ENCODE data around the gene ANKHD1. TPM values are rescaled to one million over a fixed set of nuclear protein-coding genes. Genes with fewer than 3 reads are reported as not detected.

The ANKHD1 gene
- total and polyA plus RNA-seq, 9 of the 15 experiments (the other 6 are each of a cell fraction or from before 2014, with no cell fraction given), result 38.9 to 138 (median 78.7) TPM

GRCh38 chr5:140557136-140557805 lies 155.6 kb downstream of the ANKHD1 start, which contains the start of gene SRA1 (continued):
- TF ChIP-seq, protein P1, sequence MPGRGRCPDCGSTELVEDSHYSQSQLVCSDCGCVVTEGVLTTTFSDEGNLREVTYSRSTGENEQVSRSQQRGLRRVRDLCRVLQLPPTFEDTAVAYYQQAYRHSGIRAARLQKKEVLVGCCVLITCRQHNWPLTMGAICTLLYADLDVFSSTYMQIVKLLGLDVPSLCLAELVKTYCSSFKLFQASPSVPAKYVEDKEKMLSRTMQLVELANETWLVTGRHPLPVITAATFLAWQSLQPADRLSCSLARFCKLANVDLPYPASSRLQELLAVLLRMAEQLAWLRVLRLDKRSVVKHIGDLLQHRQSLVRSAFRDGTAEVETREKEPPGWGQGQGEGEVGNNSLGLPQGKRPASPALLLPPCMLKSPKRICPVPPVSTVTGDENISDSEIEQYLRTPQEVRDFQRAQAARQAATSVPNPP (IDR thresholded peaks at IDR 0.05; ENCODE audit: borderline replicate concordance, insufficient read depth, insufficient read length), result no peak
- TF ChIP-seq XRCC4 (IDR thresholded peaks at IDR 0.05; ENCODE audit: extremely low read depth, insufficient read depth, insufficient read length) (no peak), MBD2 (IDR thresholded peaks at IDR 0.05; ENCODE audit: borderline replicate concordance, low read depth) (peak; percentile 52; the same call in 1 of the 2 replicates), HNRNPH1 (optimal IDR thresholded peaks at IDR 0.05; ENCODE audit: low read depth, low read length) (no peak), SLC30A9 (CRISPR knock-in tag; IDR thresholded peaks at IDR 0.05) (no peak), NFXL1 (CRISPR knock-in tag; IDR thresholded peaks at IDR 0.05) (no peak), FOS (IDR thresholded peaks at IDR 0.05; ENCODE audit: extremely low read depth, insufficient read length) (no peak), TAF15 (IDR thresholded peaks at IDR 0.05; ENCODE audit: low read depth, low read length) (no peak), DNMT1 (IDR thresholded peaks at IDR 0.05) (no peak), ZNF583 (CRISPR knock-in tag; IDR thresholded peaks at IDR 0.05) (no peak), RFX7 (CRISPR knock-in tag; IDR thresholded peaks at IDR 0.05) (no peak), KHSRP (IDR thresholded peaks at IDR 0.05) (no peak), NFE2L1 (tag; IDR thresholded peaks at IDR 0.05; ENCODE audit: borderline replicate concordance, low read depth) (no peak), FOXJ2 (tag; IDR thresholded peaks at IDR 0.05) (no peak)
- TF ChIP-seq, protein P2, sequence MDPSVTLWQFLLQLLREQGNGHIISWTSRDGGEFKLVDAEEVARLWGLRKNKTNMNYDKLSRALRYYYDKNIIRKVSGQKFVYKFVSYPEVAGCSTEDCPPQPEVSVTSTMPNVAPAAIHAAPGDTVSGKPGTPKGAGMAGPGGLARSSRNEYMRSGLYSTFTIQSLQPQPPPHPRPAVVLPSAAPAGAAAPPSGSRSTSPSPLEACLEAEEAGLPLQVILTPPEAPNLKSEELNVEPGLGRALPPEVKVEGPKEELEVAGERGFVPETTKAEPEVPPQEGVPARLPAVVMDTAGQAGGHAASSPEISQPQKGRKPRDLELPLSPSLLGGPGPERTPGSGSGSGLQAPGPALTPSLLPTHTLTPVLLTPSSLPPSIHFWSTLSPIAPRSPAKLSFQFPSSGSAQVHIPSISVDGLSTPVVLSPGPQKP (CRISPR knock-in tag; IDR thresholded peaks at IDR 0.05), result no peak
- TF ChIP-seq, protein P3, sequence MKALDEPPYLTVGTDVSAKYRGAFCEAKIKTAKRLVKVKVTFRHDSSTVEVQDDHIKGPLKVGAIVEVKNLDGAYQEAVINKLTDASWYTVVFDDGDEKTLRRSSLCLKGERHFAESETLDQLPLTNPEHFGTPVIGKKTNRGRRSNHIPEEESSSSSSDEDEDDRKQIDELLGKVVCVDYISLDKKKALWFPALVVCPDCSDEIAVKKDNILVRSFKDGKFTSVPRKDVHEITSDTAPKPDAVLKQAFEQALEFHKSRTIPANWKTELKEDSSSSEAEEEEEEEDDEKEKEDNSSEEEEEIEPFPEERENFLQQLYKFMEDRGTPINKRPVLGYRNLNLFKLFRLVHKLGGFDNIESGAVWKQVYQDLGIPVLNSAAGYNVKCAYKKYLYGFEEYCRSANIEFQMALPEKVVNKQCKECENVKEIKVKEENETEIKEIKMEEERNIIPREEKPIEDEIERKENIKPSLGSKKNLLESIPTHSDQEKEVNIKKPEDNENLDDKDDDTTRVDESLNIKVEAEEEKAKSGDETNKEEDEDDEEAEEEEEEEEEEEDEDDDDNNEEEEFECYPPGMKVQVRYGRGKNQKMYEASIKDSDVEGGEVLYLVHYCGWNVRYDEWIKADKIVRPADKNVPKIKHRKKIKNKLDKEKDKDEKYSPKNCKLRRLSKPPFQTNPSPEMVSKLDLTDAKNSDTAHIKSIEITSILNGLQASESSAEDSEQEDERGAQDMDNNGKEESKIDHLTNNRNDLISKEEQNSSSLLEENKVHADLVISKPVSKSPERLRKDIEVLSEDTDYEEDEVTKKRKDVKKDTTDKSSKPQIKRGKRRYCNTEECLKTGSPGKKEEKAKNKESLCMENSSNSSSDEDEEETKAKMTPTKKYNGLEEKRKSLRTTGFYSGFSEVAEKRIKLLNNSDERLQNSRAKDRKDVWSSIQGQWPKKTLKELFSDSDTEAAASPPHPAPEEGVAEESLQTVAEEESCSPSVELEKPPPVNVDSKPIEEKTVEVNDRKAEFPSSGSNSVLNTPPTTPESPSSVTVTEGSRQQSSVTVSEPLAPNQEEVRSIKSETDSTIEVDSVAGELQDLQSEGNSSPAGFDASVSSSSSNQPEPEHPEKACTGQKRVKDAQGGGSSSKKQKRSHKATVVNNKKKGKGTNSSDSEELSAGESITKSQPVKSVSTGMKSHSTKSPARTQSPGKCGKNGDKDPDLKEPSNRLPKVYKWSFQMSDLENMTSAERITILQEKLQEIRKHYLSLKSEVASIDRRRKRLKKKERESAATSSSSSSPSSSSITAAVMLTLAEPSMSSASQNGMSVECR (CRISPR knock-in tag; IDR thresholded peaks at IDR 0.05), result peak; percentile 83
- TF ChIP-seq, protein P4, sequence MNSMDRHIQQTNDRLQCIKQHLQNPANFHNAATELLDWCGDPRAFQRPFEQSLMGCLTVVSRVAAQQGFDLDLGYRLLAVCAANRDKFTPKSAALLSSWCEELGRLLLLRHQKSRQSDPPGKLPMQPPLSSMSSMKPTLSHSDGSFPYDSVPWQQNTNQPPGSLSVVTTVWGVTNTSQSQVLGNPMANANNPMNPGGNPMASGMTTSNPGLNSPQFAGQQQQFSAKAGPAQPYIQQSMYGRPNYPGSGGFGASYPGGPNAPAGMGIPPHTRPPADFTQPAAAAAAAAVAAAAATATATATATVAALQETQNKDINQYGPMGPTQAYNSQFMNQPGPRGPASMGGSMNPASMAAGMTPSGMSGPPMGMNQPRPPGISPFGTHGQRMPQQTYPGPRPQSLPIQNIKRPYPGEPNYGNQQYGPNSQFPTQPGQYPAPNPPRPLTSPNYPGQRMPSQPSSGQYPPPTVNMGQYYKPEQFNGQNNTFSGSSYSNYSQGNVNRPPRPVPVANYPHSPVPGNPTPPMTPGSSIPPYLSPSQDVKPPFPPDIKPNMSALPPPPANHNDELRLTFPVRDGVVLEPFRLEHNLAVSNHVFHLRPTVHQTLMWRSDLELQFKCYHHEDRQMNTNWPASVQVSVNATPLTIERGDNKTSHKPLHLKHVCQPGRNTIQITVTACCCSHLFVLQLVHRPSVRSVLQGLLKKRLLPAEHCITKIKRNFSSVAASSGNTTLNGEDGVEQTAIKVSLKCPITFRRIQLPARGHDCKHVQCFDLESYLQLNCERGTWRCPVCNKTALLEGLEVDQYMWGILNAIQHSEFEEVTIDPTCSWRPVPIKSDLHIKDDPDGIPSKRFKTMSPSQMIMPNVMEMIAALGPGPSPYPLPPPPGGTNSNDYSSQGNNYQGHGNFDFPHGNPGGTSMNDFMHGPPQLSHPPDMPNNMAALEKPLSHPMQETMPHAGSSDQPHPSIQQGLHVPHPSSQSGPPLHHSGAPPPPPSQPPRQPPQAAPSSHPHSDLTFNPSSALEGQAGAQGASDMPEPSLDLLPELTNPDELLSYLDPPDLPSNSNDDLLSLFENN (IDR thresholded peaks at IDR 0.05; ENCODE audit: low read depth in 2 of 2, low read length in 2 of 2), result 0 out of 4 replicates have a peak, but pooled peaks of 1 of the 2 experiments have one; percentile 11
